ENCODE results near the gene HARBI1. TPM values are rescaled to one million over a fixed set of nuclear protein-coding genes. Genes with fewer than 3 reads are reported as not detected.

Gene HARBI1
- total and polyA plus RNA-seq, 2 of the 4 experiments (the other 2 are of a cell fraction), result 2.7 to 5.2 TPM

- TF ChIP-seq CEBPB (IDR thresholded peaks at IDR 0.05; ENCODE audit: low read depth, low read length) (no peak), NFE2L2 (IDR thresholded peaks at IDR 0.05; ENCODE audit: low read depth, low read length) (no peak), CHD1 (IDR thresholded peaks at IDR 0.05; ENCODE audit: low read depth, low read length) (no peak), RAD21 (IDR thresholded peaks at IDR 0.05; ENCODE audit: low read length) (no peak), MXI1 (IDR thresholded peaks at IDR 0.05; ENCODE audit: borderline replicate concordance, low read depth, low read length) (no peak)
These were observed 17.5 kb downstream of the HARBI1 start (continued) for GRCh38 chr11:46599340-46600193.

- DNase-seq, result peak; percentile 70
- H3K4me1 ChIP-seq (ENCODE audit: control insufficient read depth, insufficient read depth, low read length), result 0 out of 2 replicates have a peak, but pooled peaks cover 2% of the 10 kb centered on the region
- H3K9me3 ChIP-seq (ENCODE audit: control insufficient read depth, insufficient read depth, low read length), result no peaks in the 10 kb centered on the region
- no peak overlapping the region for H3K14ac ChIP-seq (replicated peaks; ENCODE audit: low read depth, low read length)
- H3K4ac ChIP-seq (ENCODE audit: low read depth, low read length), result no peak overlapping the region
- no peak for ATAC-seq (ENCODE audit: low read depth)
- H3K36me3 ChIP-seq (ENCODE audit: control insufficient read depth, insufficient read depth, low read length), result 0 out of 2 replicates have a peak, but pooled peaks cover 1% of the 10 kb centered on the region
- H2AFZ ChIP-seq (replicated peaks; ENCODE audit: low read length, poor library complexity), result no peak overlapping the region
- H3K9ac ChIP-seq (ENCODE audit: low read depth, low read length), result no peak overlapping the region
- peaks cover 0 to 7% of the 10 kb centered on the region in 2 experiments; a peak in 2 of 4 replicates for H3K79me1 ChIP-seq (ENCODE audit: low read depth in 1 of 2, low read length in 2 of 2)
- ChIA-PET POLR2A (ENCODE audit: unreplicated experiment) (no interaction called here), CTCF (no interaction called here)
- no peak overlapping the region for H4K91ac ChIP-seq (ENCODE audit: insufficient read depth, low read depth, low read length)
- no CpG with 5 or more reads among the region's 6 CpGs for WGBS, 2 experiments (ENCODE audit: extremely low coverage in 2 of 2, insufficient read length in 1 of 2)
- intact Hi-C loops (cut with micrococcal nuclease), result no loop called here
- no peaks in the 10 kb centered on the region for H3K9me1 ChIP-seq (ENCODE audit: insufficient read depth, low read length)
- no peak overlapping the region for H3K18ac ChIP-seq (ENCODE audit: low read depth, low read length)
- no peaks in the 10 kb centered on the region for H3K27me3 ChIP-seq (ENCODE audit: control insufficient read depth, insufficient read depth, low read length)
- no peak overlapping the region for H3K4me2 ChIP-seq (ENCODE audit: low read depth, low read length)
- TF ChIP-seq MAFK (IDR thresholded peaks at IDR 0.05; ENCODE audit: low read depth, low read length), result no peak
- no peak overlapping the region; the same call in 1 of the 2 replicates for H4K5ac ChIP-seq (ENCODE audit: low read depth, low read length)
- H2AK5ac ChIP-seq (ENCODE audit: low read depth, low read length), result no peak overlapping the region
- dilution Hi-C loops (cut with HindIII; ENCODE audit: low sequenced_read_pairs, unreplicated experiment), result no loop called here
- BruUV-seq (replicated peaks), result no TSS peak
- no peak overlapping the region for H2BK15ac ChIP-seq (ENCODE audit: low read depth, low read length)
- H3K4me3 ChIP-seq (ENCODE audit: insufficient read depth, low read depth, low read length), result no peak overlapping the region
- H3K27ac ChIP-seq (ENCODE audit: insufficient read depth, low read length), result no peak overlapping the region
- peaks cover 5% of the 10 kb centered on the region; the same call in 1 of the 2 replicates for H4K20me1 ChIP-seq (ENCODE audit: insufficient read depth, low read length)
- no peak overlapping the region for H2BK20ac ChIP-seq (ENCODE audit: low read depth, low read length)
- H3K23ac ChIP-seq (ENCODE audit: low read depth, low read length), result 0 out of 2 replicates have a peak overlapping the region, but pooled peaks have one; percentile 32
- in situ Hi-C loops (cut with MboI; ENCODE audit: low sequenced_read_pairs), result no loop called here
- no peak overlapping the region for H4K8ac ChIP-seq (ENCODE audit: low read depth in 2 of 2, low read length in 2 of 2)
- H2AK9ac ChIP-seq (replicated peaks; ENCODE audit: low read depth, low read length, poor library complexity), result no peak overlapping the region
- no peak overlapping the region for H2BK120ac ChIP-seq (ENCODE audit: low read depth, low read length)
- H3K56ac ChIP-seq (ENCODE audit: extremely low read depth, insufficient read depth, low read length), result no peak overlapping the region
- peak overlapping the region; percentile 26 for H2BK5ac ChIP-seq (ENCODE audit: low read depth, low read length, poor library complexity, severe bottlenecking)
These were observed 19.3 kb downstream of the HARBI1 start for GRCh38 chr11:46597609-46598219.

All from IMR-90 (cell line).